ENCODE results near the gene JADE1.
A peak's percentile ranks its signal among the peaks of the same experiment; 100 is the strongest.

The JADE1 gene

DNA sequence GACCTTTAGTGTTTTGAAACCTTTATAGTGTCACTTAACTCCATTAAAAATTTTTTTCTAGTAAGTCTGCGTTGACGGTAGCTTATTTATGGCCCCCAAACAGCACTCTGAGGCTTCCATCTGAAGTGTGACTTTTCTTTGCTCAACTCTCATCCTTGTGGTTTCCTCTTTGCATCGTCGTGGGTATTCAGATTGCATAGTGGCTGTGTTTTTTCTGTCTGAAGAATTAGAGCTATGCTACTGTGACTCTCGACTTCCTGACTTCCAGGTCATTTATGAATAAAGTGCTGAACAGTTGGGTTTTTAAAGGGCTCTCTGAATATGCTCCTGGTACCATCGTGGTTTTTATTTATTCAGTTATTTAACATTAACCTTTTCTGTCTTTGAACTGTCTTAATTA lies 44.9 kb downstream of the JADE1 start:
- 12% methylated on average over 5 of the region's 6 CpGs for WGBS
- H2AFZ ChIP-seq (ENCODE audit: low read depth, low read length), result no peak overlapping the region
- H3K4me3 ChIP-seq (ENCODE audit: insufficient read depth in 1 of 2, low read depth in 1 of 2, low read length in 2 of 2), result no peak overlapping the region
- H3K36me3 ChIP-seq (ENCODE audit: control insufficient read depth in 1 of 2, insufficient read depth in 2 of 2, low read depth in 1 of 2, low read length in 2 of 2), result peaks cover 68 to 89% of the 10 kb centered on the region in 2 experiments
- H2BK12ac ChIP-seq (ENCODE audit: low read length in 2 of 2), result no peak overlapping the region
- H3K79me1 ChIP-seq (replicated peaks; ENCODE audit: low read length, poor library complexity, severe bottlenecking), result peaks cover 32% of the 10 kb centered on the region
- no peak overlapping the region for H2AK5ac ChIP-seq (ENCODE audit: low read length, severe bottlenecking)
- no peak overlapping the region for H4K8ac ChIP-seq (ENCODE audit: low read length)
- H2BK5ac ChIP-seq (ENCODE audit: low read depth, low read length, poor library complexity, severe bottlenecking), result no peak overlapping the region
- H3K18ac ChIP-seq (ENCODE audit: low read depth in 1 of 2, low read length in 2 of 2), result no peak overlapping the region
- no peak overlapping the region for H3K4me2 ChIP-seq (ENCODE audit: low read length, poor library complexity, severe bottlenecking)
- no peak overlapping the region for H2BK15ac ChIP-seq (ENCODE audit: low read depth, poor library complexity, severe bottlenecking)
- peak overlapping the region; percentile 6 for H3K27ac ChIP-seq (ENCODE audit: low read length, poor library complexity, severe bottlenecking)
- peak; percentile 75 for DNase-seq
- no peak overlapping the region for H3K23ac ChIP-seq (ENCODE audit: low read length in 2 of 2)
- no peak overlapping the region for H3K14ac ChIP-seq (ENCODE audit: low read length in 2 of 2)
- H3K4me1 ChIP-seq (ENCODE audit: control insufficient read depth, insufficient read depth, low read depth, low read length), result peaks cover 23% of the 10 kb centered on the region
- no peaks in the 10 kb centered on the region for H3K9me3 ChIP-seq (ENCODE audit: control insufficient read depth, low read length)
- no peak overlapping the region for H3K4ac ChIP-seq (ENCODE audit: low read depth in 1 of 2, low read length in 2 of 2)
- H3K9ac ChIP-seq (ENCODE audit: low read length), result no peak overlapping the region
- no peak overlapping the region for H2BK120ac ChIP-seq (ENCODE audit: low read depth, low read length)
- no peaks in the 10 kb centered on the region for H3K27me3 ChIP-seq (ENCODE audit: control insufficient read depth in 1 of 2, insufficient read depth in 1 of 2, low read length in 2 of 2)
- no peak overlapping the region for H4K91ac ChIP-seq (ENCODE audit: low read length)

- Histone ChIP-seq H3K27ac (ENCODE audit: low read length, poor library complexity, severe bottlenecking) (peak overlapping the region; percentile 36), H3K4ac (ENCODE audit: low read depth in 1 of 2, low read length in 2 of 2) (no peak overlapping the region), H4K8ac (ENCODE audit: low read length) (no peak overlapping the region), H3K79me1 (replicated peaks; ENCODE audit: low read length, poor library complexity, severe bottlenecking) (peaks cover 30% of the 10 kb centered on the region), H3K9me3 (ENCODE audit: control insufficient read depth, low read length) (no peaks in the 10 kb centered on the region), H3K9ac (ENCODE audit: low read length) (no peak overlapping the region), H3K4me1 (ENCODE audit: control insufficient read depth, insufficient read depth, low read depth, low read length) (peaks cover 23% of the 10 kb centered on the region), H2BK5ac (ENCODE audit: low read depth, low read length, poor library complexity, severe bottlenecking) (no peak overlapping the region), H2AFZ (ENCODE audit: low read depth, low read length) (no peak overlapping the region), H2BK120ac (ENCODE audit: low read depth, low read length) (no peak overlapping the region), H3K4me3 (ENCODE audit: insufficient read depth in 1 of 2, low read depth in 1 of 2, low read length in 2 of 2) (no peak overlapping the region), H3K27me3 (ENCODE audit: control insufficient read depth in 1 of 2, insufficient read depth in 1 of 2, low read length in 2 of 2) (no peaks in the 10 kb centered on the region), H3K4me2 (ENCODE audit: low read length, poor library complexity, severe bottlenecking) (no peak overlapping the region), H3K18ac (ENCODE audit: low read depth in 1 of 2, low read length in 2 of 2) (no peak overlapping the region), H2BK15ac (ENCODE audit: low read depth, poor library complexity, severe bottlenecking) (no peak overlapping the region), H2AK5ac (ENCODE audit: low read length, severe bottlenecking) (no peak overlapping the region), H3K23ac (ENCODE audit: low read length in 2 of 2) (no peak overlapping the region), H2BK12ac (ENCODE audit: low read length in 2 of 2) (no peak overlapping the region), H4K91ac (ENCODE audit: low read length) (no peak overlapping the region), H3K36me3 (ENCODE audit: control insufficient read depth in 1 of 2, insufficient read depth in 2 of 2, low read depth in 1 of 2, low read length in 2 of 2) (peaks cover 62 to 79% of the 10 kb centered on the region in 2 experiments), H3K14ac (ENCODE audit: low read length in 2 of 2) (no peak overlapping the region)
- no peak for DNase-seq
- WGBS, result 99% methylated on average over 7 of the region's 7 CpGs
Measured at GRCh38 chr4:128855621-128856020, 46.1 kb downstream of the JADE1 start.

GRCh38 chr4:128856246-128856645 lies 46.7 kb downstream of the JADE1 start:
- H3K23ac ChIP-seq (ENCODE audit: low read length in 2 of 2), result no peak overlapping the region
- peaks cover 28% of the 10 kb centered on the region for H3K79me1 ChIP-seq (replicated peaks; ENCODE audit: low read length, poor library complexity, severe bottlenecking)
- H3K27me3 ChIP-seq (ENCODE audit: control insufficient read depth in 1 of 2, insufficient read depth in 1 of 2, low read length in 2 of 2), result no peaks in the 10 kb centered on the region
- H3K9me3 ChIP-seq (ENCODE audit: control insufficient read depth, low read length), result no peaks in the 10 kb centered on the region
- no peak overlapping the region for H2BK120ac ChIP-seq (ENCODE audit: low read depth, low read length)
- peak overlapping the region; percentile 36 for H3K27ac ChIP-seq (ENCODE audit: low read length, poor library complexity, severe bottlenecking)
- no peak overlapping the region for H3K14ac ChIP-seq (ENCODE audit: low read length in 2 of 2)
- no peak overlapping the region for H3K4me2 ChIP-seq (ENCODE audit: low read length, poor library complexity, severe bottlenecking)
- H4K8ac ChIP-seq (ENCODE audit: low read length), result no peak overlapping the region
- no peak overlapping the region for H3K4me3 ChIP-seq (ENCODE audit: insufficient read depth in 1 of 2, low read depth in 1 of 2, low read length in 2 of 2)
- H2BK12ac ChIP-seq (ENCODE audit: low read length in 2 of 2), result peak overlapping the region in 1 of 2 experiments; percentile 82
- no peak overlapping the region for H2BK15ac ChIP-seq (ENCODE audit: low read depth, poor library complexity, severe bottlenecking)
- no peak overlapping the region for H2BK5ac ChIP-seq (ENCODE audit: low read depth, low read length, poor library complexity, severe bottlenecking)
- peaks cover 64 to 79% of the 10 kb centered on the region in 2 experiments for H3K36me3 ChIP-seq (ENCODE audit: control insufficient read depth in 1 of 2, insufficient read depth in 2 of 2, low read depth in 1 of 2, low read length in 2 of 2)
- peaks cover 24% of the 10 kb centered on the region for H3K4me1 ChIP-seq (ENCODE audit: control insufficient read depth, insufficient read depth, low read depth, low read length)
- H2AFZ ChIP-seq (ENCODE audit: low read depth, low read length), result no peak overlapping the region
- H4K91ac ChIP-seq (ENCODE audit: low read length), result no peak overlapping the region
- no peak overlapping the region for H3K9ac ChIP-seq (ENCODE audit: low read length)
- DNase-seq, result peak; percentile 18
- WGBS, result 81% methylated on average over 2 of the region's 2 CpGs
- H3K18ac ChIP-seq (ENCODE audit: low read depth in 1 of 2, low read length in 2 of 2), result no peak overlapping the region
- no peak overlapping the region for H2AK5ac ChIP-seq (ENCODE audit: low read length, severe bottlenecking)
- no peak overlapping the region for H3K4ac ChIP-seq (ENCODE audit: low read depth in 1 of 2, low read length in 2 of 2)

DNA sequence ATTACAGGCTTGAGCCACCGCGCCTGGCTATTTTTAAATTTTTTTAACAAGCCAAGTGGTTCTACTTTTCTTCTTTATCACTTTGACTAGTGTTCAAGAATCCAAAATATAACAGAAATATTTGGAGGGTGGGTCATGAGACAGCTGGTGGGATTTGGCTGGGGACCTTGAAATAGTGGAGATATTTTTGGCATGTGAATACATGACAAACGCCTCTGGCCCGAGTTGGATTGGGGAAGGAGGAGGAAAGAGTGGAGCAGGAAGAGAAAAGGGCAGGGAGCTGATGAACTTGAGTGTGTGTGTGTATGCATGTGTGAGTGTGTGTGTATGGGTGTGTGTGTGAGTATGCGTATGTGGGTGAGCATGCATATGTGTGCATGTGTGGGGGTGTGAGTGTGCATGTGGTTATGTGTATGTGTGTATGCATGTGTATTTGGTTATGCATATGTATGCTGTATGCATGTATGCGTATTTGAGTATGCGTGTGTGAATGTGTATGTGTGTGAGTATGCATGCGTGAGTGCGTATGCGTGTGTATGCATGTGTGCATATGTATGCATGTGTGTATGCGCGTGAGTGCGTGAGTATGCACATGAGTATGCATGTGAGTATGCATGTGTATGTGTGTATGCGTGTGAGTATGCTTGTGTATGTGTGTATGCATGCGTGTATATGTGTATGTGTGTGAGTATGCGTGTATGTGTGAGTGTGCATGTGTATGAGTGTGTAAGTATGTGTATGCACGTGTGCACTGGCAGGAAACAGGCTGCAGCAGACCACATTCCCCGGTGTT lies 49.6 kb downstream of the JADE1 start:
- H4K91ac ChIP-seq (ENCODE audit: low read length), result peak overlapping the region; percentile 1
- H3K4me2 ChIP-seq (ENCODE audit: low read length, poor library complexity, severe bottlenecking), result no peak overlapping the region
- 83% methylated on average over 16 of the region's 18 CpGs for WGBS
- H2AFZ ChIP-seq (ENCODE audit: low read depth, low read length), result no peak overlapping the region
- no peak overlapping the region for H2AK5ac ChIP-seq (ENCODE audit: low read length, severe bottlenecking)
- H3K4ac ChIP-seq (ENCODE audit: low read depth in 1 of 2, low read length in 2 of 2), result no peak overlapping the region
- H2BK5ac ChIP-seq (ENCODE audit: low read depth, low read length, poor library complexity, severe bottlenecking), result no peak overlapping the region
- peak overlapping the region; percentile 14 to 42 for H2BK12ac ChIP-seq (ENCODE audit: low read length in 2 of 2)
- H3K36me3 ChIP-seq (ENCODE audit: control insufficient read depth in 1 of 2, insufficient read depth in 2 of 2, low read depth in 1 of 2, low read length in 2 of 2), result peaks cover 63 to 74% of the 10 kb centered on the region in 2 experiments
- H3K27me3 ChIP-seq (ENCODE audit: control insufficient read depth in 1 of 2, insufficient read depth in 1 of 2, low read length in 2 of 2), result no peaks in the 10 kb centered on the region
- H3K14ac ChIP-seq (ENCODE audit: low read length in 2 of 2), result peak overlapping the region in 1 of 2 experiments; percentile 94
- no peak overlapping the region for H3K27ac ChIP-seq (ENCODE audit: low read length, poor library complexity, severe bottlenecking)
- H3K18ac ChIP-seq (ENCODE audit: low read depth in 1 of 2, low read length in 2 of 2), result peak overlapping the region; percentile 40 to 50
- no peak overlapping the region for H2BK120ac ChIP-seq (ENCODE audit: low read depth, low read length)
- DNase-seq, result peak; percentile 17
- H3K4me3 ChIP-seq (ENCODE audit: insufficient read depth in 1 of 2, low read depth in 1 of 2, low read length in 2 of 2), result peak overlapping the region in 1 of 2 experiments; percentile 65
- peaks cover 29% of the 10 kb centered on the region for H3K4me1 ChIP-seq (ENCODE audit: control insufficient read depth, insufficient read depth, low read depth, low read length)
- H2BK15ac ChIP-seq (ENCODE audit: low read depth, poor library complexity, severe bottlenecking), result no peak overlapping the region
- H3K9me3 ChIP-seq (ENCODE audit: control insufficient read depth, low read length), result no peaks in the 10 kb centered on the region
- H3K79me1 ChIP-seq (replicated peaks; ENCODE audit: low read length, poor library complexity, severe bottlenecking), result peaks cover 26% of the 10 kb centered on the region
- H3K23ac ChIP-seq (ENCODE audit: low read length in 2 of 2), result peak overlapping the region in 1 of 2 experiments; percentile 20
- H4K8ac ChIP-seq (ENCODE audit: low read length), result peak overlapping the region; percentile 75
- peak overlapping the region; percentile 19 for H3K9ac ChIP-seq (ENCODE audit: low read length)
